Spleen (tissue), 11 donors: ENCODE results near the gene RAB7B. TPM values are rescaled to one million over a fixed set of nuclear protein-coding genes. Genes with fewer than 3 reads are reported as not detected.

Source experiments
- DNase-seq: peaks from one replicate; pipeline ENCODE4 v3.0.0-alpha.2; 2020
- H3K27ac ChIP-seq, 8 donors: fragments of 200-600 bp; sonication (generic) in 7 of 8; 1 replicate in 4 of 8; 2 replicates in 4 of 8; pipeline versions ENCODE4 v1.5.0 to v1.8.0; 2016 to 2021; ENCODE audit warnings: inconsistent platforms in 4 of 8, mild to moderate bottlenecking in 4 of 8, moderate library complexity in 1 of 8
- H3K27me3 ChIP-seq, 7 donors: fragments of 200-600 bp; sonication (generic) in 6 of 7; replicated peaks in 1 of 7; 1 replicate in 4 of 7; 2 replicates in 3 of 7; pipeline versions ENCODE4 v1.5.0 to v1.8.0; 2016 to 2021; ENCODE audit warnings: inconsistent platforms in 3 of 7, mild to moderate bottlenecking in 1 of 7
- H3K36me3 ChIP-seq, 6 donors: fragments of 200-600 bp; sonication (generic) in 5 of 6; 1 replicate in 4 of 6; 2 replicates in 2 of 6; pipeline versions ENCODE4 v1.5.0 to v1.8.0; 2016 to 2021; ENCODE audit warnings: inconsistent platforms in 2 of 6
- H3K4me1 ChIP-seq, 6 donors: fragments of 200-600 bp; sonication (generic) in 5 of 6; 1 replicate in 3 of 6; 2 replicates in 3 of 6; pipeline versions ENCODE4 v1.5.0 to v1.8.0; 2016 to 2021; ENCODE audit warnings: inconsistent platforms in 3 of 6
- H3K4me3 ChIP-seq, 8 donors: fragments of 200-600 bp; sonication (generic) in 7 of 8; 1 replicate in 4 of 8; 2 replicates in 4 of 8; pipeline versions ENCODE4 v1.5.0 to v1.8.0; 2016 to 2021; ENCODE audit warnings: inconsistent platforms in 4 of 8, mild to moderate bottlenecking in 4 of 8, moderate library complexity in 2 of 8
- H3K9me3 ChIP-seq, 8 donors: fragments of 200-600 bp; sonication (generic) in 7 of 8; 1 replicate in 4 of 8; 2 replicates in 4 of 8; pipeline versions ENCODE4 v1.5.0 to v1.8.0; 2016 to 2021; ENCODE audit warnings: inconsistent platforms in 4 of 8
- CTCF ChIP-seq, 11 experiments: fragments of 200-600 bp in 7 of 11; fragments of 450-650 bp in 4 of 11; sonication (generic) in 4 of 11; IDR thresholded peaks in 8 of 11; conservative IDR thresholded peaks in 3 of 11; 1 replicate in 7 of 11; 2 replicates in 4 of 11; pipeline versions ENCODE4 v1.4.0 to v1.8.0; 2016 to 2021; ENCODE audit warnings: antibody characterized with exemption in 11 of 11, inconsistent platforms in 4 of 11, mild to moderate bottlenecking in 1 of 11
- POLR2A ChIP-seq, 3 donors: fragments of 450-650 bp; IDR thresholded peaks; one replicate each; pipeline ENCODE4 v1.5.1; 2017; ENCODE audit warnings: antibody characterized with exemption in 3 of 3, mild to moderate bottlenecking in 1 of 3
- POLR2AphosphoS5 ChIP-seq, 3 donors: sonication (generic); formaldehyde crosslinking; IDR thresholded peaks; one replicate each; pipeline ENCODE4 v1.5.1; 2017; ENCODE audit warnings: antibody characterized with exemption in 3 of 3
- WGBS, 5 donors: extraction: QIAGEN DNeasy Blood & Tissue Kit in 3 of 5; methylation state at CpG; one replicate each; pipeline versions ENCODE4 v1.1.5 to v1.1.7; 2013 to 2018; 5-methylcytosine and 5-hydroxymethylcytosine counted together
- intact Hi-C: fragments of 100-400 bp; cut with DNase I; formaldehyde crosslinking; loops from one replicate; pipeline ENCODE4 v1.15.0; 2023; ENCODE audit warnings: low total_unique reads
- polyA plus RNA-seq, 3 donors: library from polyadenylated mRNA; stranded (reverse); fragments of 200-250 nt; gene quantifications; one replicate each; pipeline ENCODE4 v1.2.1, GENCODE V29; 2013
- total RNA-seq, 7 donors: library from RNA; depleted of rRNA in 3 of 7; stranded (reverse); fragments of >200 nt in 3 of 7; fragmentation: NEBNext Ultra II Directional in 4 of 7; extraction: Animal tissue kit (Norgen Biotek cat#: 25700) in 4 of 7; gene quantifications; one replicate each; pipeline versions ENCODE4 v1.1.0 to v1.2.1, GENCODE V29; 2016 to 2021
- donor health status: healthy with polysubstance abuse.
- donor health status: DM: no; HTN: no; CAD: no; lungs with moderate emphysema.
- donor health status: DM: no; HTN: no; CAD: no.
- donor health status: Bipolar disorder and iron deficiency.
- donor health status: healthy.
- donor health status: DM: no; HTN: no; CAD: no.
- donor health status: DM: yes; HTN: yes; CAD: no.

The RAB7B gene
- total and polyA plus RNA-seq, 10 donors = 0.34 to 3.2 (median 1.9) TPM

- no peak overlapping the region for H3K4me3 ChIP-seq
- intact Hi-C loops = no loop called here
- no peaks in the 10 kb centered on the region for H3K36me3 ChIP-seq
- H3K9me3 ChIP-seq = peaks cover 0 to 4% (median 0%) of the 10 kb centered on the region in 8 donors
- no peak for DNase-seq
- H3K27ac ChIP-seq = no peak overlapping the region
- TF ChIP-seq CTCF (IDR thresholded peaks at IDR 0.05 in 8 of 11, conservative IDR thresholded peaks at IDR 0.05 in 3 of 11) (no peak), POLR2AphosphoS5 (IDR thresholded peaks at IDR 0.05) (no peak)
- WGBS, 5 donors = 92 to 98% (median 94%) methylated on average over 13 to 14 of the region's 14 CpGs
- no peaks in the 10 kb centered on the region for H3K4me1 ChIP-seq
- H3K27me3 ChIP-seq = no peaks in the 10 kb centered on the region
These were observed 10.8 kb downstream of the RAB7B start for GRCh38 chr1:205992218-205992882.

- Histone ChIP-seq H3K4me3 (no peak overlapping the region), H3K36me3 (no peaks in the 10 kb centered on the region), H3K9me3 (peaks cover 0 to under 1% (median 0%) of the 10 kb centered on the region in 8 donors), H3K4me1 (no peaks in the 10 kb centered on the region), H3K27ac (no peak overlapping the region), H3K27me3 (no peaks in the 10 kb centered on the region)
- WGBS, 5 donors = 70 to 91% (median 79%) methylated on average over 4 of the region's 4 CpGs
- DNase-seq = no peak
- intact Hi-C loops = no loop called here
- TF ChIP-seq CTCF (IDR thresholded peaks at IDR 0.05 in 8 of 11, conservative IDR thresholded peaks at IDR 0.05 in 3 of 11) (no peak), POLR2A (IDR thresholded peaks at IDR 0.05) (no peak), POLR2AphosphoS5 (IDR thresholded peaks at IDR 0.05) (no peak)
These were observed 12.0 kb downstream of the RAB7B start for GRCh38 chr1:205991237-205991636.

- DNase-seq = no peak
- TF ChIP-seq POLR2A (IDR thresholded peaks at IDR 0.05) (no peak), CTCF (IDR thresholded peaks at IDR 0.05 in 8 of 11, conservative IDR thresholded peaks at IDR 0.05 in 3 of 11) (no peak), POLR2AphosphoS5 (IDR thresholded peaks at IDR 0.05) (no peak)
- intact Hi-C loops = no loop called here
- Histone ChIP-seq H3K36me3 (no peaks in the 10 kb centered on the region), H3K4me3 (no peak overlapping the region), H3K27me3 (no peaks in the 10 kb centered on the region), H3K4me1 (no peaks in the 10 kb centered on the region), H3K9me3 (no peaks in the 10 kb centered on the region), H3K27ac (no peak overlapping the region)
- 72 to 94% (median 86%) methylated on average over 2 of the region's 2 CpGs for WGBS, 5 donors
These were observed 13.0 kb downstream of the RAB7B start for GRCh38 chr1:205990226-205990625.

- no peak for TF ChIP-seq CTCF (IDR thresholded peaks at IDR 0.05 in 8 of 11, conservative IDR thresholded peaks at IDR 0.05 in 3 of 11)
- TF ChIP-seq POLR2A (IDR thresholded peaks at IDR 0.05) = no peak
- TF ChIP-seq POLR2AphosphoS5 (IDR thresholded peaks at IDR 0.05) = no peak
- H3K4me3 ChIP-seq = no peak overlapping the region
- DNase-seq = no peak
- no peaks in the 10 kb centered on the region for H3K36me3 ChIP-seq
- no peaks in the 10 kb centered on the region for H3K4me1 ChIP-seq
- no peaks in the 10 kb centered on the region for H3K27me3 ChIP-seq
- no peaks in the 10 kb centered on the region for H3K9me3 ChIP-seq
- intact Hi-C loops = no loop called here
- H3K27ac ChIP-seq = no peak overlapping the region
- WGBS, 5 donors = 65 to 80% (median 78%) methylated on average over 5 of the region's 5 CpGs
These were observed 13.4 kb downstream of the RAB7B start for GRCh38 chr1:205989786-205990185.
